ENCODE results near the gene TBL1X. TPM values are rescaled to one million over a fixed set of nuclear protein-coding genes. Genes with fewer than 3 reads are reported as not detected.

TBL1X gene
- total RNA-seq, 1 donor from 2014 or later, result 20.0 TPM

DNA sequence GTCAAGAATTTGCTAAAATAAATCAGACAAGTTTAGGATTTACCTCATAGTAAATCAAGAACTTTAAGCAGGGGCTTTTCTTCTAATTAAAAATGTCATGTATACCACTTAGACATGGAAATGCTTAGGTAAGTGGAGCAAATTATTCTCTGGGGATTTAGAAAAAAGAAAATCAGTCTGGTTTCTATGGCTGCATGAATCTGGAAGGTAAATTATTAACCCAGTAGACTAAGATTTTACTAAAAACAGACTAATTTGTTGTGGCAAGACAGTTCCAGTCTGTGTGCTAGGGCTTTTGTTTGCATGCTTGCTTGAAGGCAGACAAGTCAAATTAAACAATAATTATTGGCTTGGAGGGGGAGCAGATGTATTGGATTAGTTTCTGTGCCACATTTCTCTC is 140.6 kb downstream of the TBL1X start:
- Mint-ChIP-seq H3K27me3 (no peaks in the 10 kb centered on the region), H3K4me3 (no peak overlapping the region), H3K4me1 (peaks cover 1% of the 10 kb centered on the region), H3K9me3 (no peaks in the 10 kb centered on the region), H3K36me3 (ENCODE audit: low read depth) (peaks cover 6% of the 10 kb centered on the region), H3K27ac (no peak overlapping the region)
- DNase-seq, result no peak
- intact Hi-C loops (cut with micrococcal nuclease), result no loop called here

DNA sequence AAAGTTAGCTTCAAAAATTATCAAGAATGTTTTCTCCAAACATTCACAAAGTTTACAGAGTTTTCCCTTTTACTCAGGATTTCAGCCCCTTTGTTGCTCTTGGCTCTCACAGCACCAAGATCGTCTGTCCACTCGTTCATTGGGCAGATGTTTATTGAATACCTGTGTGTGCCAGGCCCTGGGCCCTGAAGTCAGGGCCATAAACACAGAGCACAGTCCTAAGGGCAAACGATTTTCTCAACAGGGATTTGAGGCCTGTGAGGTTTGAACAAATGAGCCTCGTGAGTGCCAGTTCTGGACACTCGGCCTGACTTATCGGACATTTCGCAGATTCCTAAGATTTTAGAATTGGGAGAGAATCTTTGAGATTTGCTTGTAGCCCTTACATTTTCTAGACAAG is 142.1 kb downstream of the TBL1X start:
- no peak overlapping the region for H3K27ac Mint-ChIP-seq
- H3K9me3 Mint-ChIP-seq, result no peaks in the 10 kb centered on the region
- peaks cover 6% of the 10 kb centered on the region for H3K36me3 Mint-ChIP-seq (ENCODE audit: low read depth)
- DNase-seq, result no peak
- H3K27me3 Mint-ChIP-seq, result no peaks in the 10 kb centered on the region
- H3K4me1 Mint-ChIP-seq, result peaks cover 3% of the 10 kb centered on the region
- no peak overlapping the region for H3K4me3 Mint-ChIP-seq
- intact Hi-C loops (cut with micrococcal nuclease), result no loop called here

DNA sequence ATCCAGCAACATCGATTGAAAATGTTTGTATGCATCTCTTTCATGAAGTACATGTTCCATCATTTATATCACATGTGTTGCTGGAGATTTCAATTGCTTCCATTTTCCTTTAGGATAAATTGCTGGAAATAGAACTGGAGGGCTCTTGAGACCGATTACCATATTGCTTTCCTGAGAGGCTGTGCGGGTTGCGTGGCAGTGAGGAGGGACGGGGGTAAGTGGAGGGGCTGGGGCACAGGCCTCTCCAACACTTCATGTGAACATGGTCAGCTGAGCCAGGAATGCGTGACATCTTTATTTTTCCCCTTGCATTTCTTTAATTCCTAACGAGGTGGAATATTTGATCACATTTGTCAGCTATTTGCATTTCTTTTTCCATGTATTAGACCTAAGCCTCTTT is 144.6 kb downstream of the TBL1X start:
- DNase-seq, result no peak
- intact Hi-C loops (cut with micrococcal nuclease), result no loop called here
- no peaks in the 10 kb centered on the region for H3K27me3 Mint-ChIP-seq
- peaks cover 3% of the 10 kb centered on the region for H3K4me1 Mint-ChIP-seq
- no peaks in the 10 kb centered on the region for H3K9me3 Mint-ChIP-seq
- no peak overlapping the region for H3K27ac Mint-ChIP-seq
- H3K4me3 Mint-ChIP-seq, result no peak overlapping the region
- H3K36me3 Mint-ChIP-seq (ENCODE audit: low read depth), result peaks cover 1% of the 10 kb centered on the region

DNA sequence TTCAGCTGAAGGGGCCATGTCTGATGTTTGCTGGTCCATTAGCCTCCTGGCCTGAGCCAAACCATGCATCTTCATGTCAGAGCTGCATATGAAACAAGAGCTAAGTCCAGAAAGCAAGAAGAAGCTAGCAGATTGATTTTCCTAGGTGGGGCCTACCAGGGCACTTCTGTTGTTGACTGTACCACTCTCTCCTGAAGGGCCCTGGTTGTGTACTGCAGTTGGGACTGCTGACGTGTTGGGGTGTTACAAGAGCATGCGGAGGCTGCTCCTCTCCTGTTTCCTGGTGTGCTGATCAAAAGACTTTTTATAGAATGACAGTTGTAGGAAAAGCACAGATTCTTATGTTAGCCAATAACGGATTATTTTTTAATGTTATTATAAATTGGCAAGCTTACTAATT is 145.1 kb downstream of the TBL1X start:
- H3K27ac Mint-ChIP-seq, result no peak overlapping the region
- intact Hi-C loops (cut with micrococcal nuclease), result no loop called here
- no peak for DNase-seq
- peaks cover 1% of the 10 kb centered on the region for H3K36me3 Mint-ChIP-seq (ENCODE audit: low read depth)
- no peaks in the 10 kb centered on the region for H3K9me3 Mint-ChIP-seq
- no peaks in the 10 kb centered on the region for H3K27me3 Mint-ChIP-seq
- H3K4me1 Mint-ChIP-seq, result peaks cover 3% of the 10 kb centered on the region
- H3K4me3 Mint-ChIP-seq, result no peak overlapping the region

DNA sequence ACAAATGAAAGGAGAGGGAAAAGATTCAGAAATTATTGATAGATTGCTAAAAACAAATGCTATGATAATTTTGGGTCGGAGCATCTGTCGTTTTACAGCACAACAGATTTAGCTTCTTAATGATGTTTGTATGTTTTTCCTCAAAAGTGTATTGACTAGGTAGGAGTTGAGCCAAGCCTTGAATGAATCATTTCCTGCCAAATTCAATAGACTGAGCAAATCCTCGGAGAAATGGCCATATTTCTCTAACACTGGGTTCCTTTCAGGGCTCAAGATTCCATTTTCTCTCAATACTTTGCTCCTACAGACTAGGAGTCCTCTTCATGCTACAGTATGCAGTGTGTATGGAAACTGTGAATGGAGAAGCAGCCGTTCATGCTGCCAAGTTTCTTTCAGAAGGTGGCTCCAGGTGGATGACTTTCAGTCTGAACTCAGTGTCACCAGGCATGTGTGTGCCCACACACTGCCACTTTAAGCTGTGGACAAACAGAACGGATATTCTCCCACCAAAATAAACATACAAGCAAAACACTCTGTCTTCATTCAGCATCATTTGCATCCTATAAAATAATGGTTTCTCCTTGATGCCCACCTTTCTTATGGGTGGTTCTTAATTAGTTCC is 146.0 kb downstream of the TBL1X start:
- peaks cover 1% of the 10 kb centered on the region for H3K36me3 Mint-ChIP-seq (ENCODE audit: low read depth)
- H3K27me3 Mint-ChIP-seq, result no peaks in the 10 kb centered on the region
- no peaks in the 10 kb centered on the region for H3K9me3 Mint-ChIP-seq
- H3K4me3 Mint-ChIP-seq, result no peak overlapping the region
- DNase-seq, result no peak
- intact Hi-C loops (cut with micrococcal nuclease), result no loop called here
- H3K27ac Mint-ChIP-seq, result no peak overlapping the region
- H3K4me1 Mint-ChIP-seq, result peaks cover 3% of the 10 kb centered on the region

DNA sequence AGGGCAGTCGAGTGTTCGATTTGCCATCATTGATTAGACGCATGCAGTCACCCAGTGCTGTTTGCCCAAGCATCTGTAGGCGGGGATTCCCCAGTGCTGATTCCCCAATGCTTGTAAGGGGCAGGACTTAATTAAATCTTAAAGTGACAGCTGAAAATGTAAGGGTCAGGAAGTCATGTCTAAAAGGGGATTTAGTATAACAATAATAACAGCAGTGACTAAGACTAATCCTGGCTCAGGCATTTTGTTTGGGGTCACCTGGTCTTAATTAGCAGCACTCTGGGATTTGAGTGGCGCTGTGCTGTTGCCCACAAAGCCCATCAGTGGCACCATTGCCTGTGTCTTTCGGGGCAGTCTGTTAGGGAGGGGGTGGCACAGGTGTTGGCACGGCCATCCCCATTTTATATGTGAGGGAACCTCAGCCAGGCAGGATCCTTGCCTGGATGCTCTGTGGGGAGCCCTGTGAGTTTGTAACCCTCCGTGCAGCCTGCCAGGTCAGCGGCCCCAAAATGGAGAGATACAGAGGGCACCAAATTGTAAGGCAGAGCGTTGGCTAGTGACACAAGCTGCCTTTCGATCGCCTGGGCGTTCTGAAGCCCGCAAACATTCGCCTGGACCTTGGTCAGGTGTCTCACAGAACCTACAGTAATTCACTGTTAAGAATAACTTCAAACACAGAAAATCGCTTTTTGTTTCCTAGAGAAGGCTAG is 146.7 kb downstream of the TBL1X start:
- no peaks in the 10 kb centered on the region for H3K27me3 Mint-ChIP-seq
- H3K36me3 Mint-ChIP-seq (ENCODE audit: low read depth), result peaks cover 1% of the 10 kb centered on the region
- intact Hi-C loops (cut with micrococcal nuclease), result no loop called here
- H3K4me3 Mint-ChIP-seq, result no peak overlapping the region
- peaks cover 3% of the 10 kb centered on the region for H3K4me1 Mint-ChIP-seq
- no peaks in the 10 kb centered on the region for H3K9me3 Mint-ChIP-seq
- DNase-seq, result no peak
- H3K27ac Mint-ChIP-seq, result no peak overlapping the region

DNA sequence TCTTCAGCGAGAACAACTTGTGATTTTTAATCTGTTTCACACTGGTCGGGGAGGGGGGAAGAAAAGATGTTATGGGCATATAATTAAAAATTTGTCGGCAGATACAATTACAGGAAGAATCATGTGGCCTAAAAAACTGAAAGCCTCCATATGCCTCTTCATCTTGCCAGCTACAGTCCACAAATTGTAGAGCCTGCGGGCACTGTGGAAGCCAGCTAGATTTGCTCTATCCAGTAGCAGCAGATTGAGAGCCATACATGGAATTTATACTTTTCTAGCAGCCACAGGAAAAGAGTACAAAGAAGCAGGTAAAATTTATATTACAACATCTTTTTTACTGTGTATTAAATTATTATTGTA is 147.3 kb downstream of the TBL1X start:
- DNase-seq, result no peak
- H3K9me3 Mint-ChIP-seq, result no peaks in the 10 kb centered on the region
- intact Hi-C loops (cut with micrococcal nuclease), result no loop called here
- H3K36me3 Mint-ChIP-seq (ENCODE audit: low read depth), result peaks cover 1% of the 10 kb centered on the region
- H3K27me3 Mint-ChIP-seq, result no peaks in the 10 kb centered on the region
- no peak overlapping the region for H3K27ac Mint-ChIP-seq
- no peak overlapping the region for H3K4me3 Mint-ChIP-seq
- H3K4me1 Mint-ChIP-seq, result peaks cover 3% of the 10 kb centered on the region

DNA sequence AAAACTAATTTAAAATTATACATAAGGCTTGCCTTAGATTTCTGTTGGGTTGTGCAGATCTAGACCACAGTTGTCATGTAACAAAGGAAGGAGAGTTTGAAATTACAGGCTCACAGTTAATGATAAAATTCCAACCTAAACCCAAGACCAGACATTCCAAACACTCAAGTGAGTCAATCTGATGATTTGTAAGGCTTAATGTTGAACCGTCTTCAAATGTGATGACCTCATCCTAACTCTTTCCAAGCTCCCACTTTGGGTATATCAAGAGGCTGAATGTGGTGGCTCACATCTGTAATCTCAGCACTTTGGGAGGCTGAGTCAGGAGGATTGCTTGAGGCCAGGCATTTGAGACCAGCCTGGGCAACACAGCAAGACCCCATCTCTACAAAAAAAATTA is 149.2 kb downstream of the TBL1X start:
- H3K4me1 Mint-ChIP-seq, result peaks cover 3% of the 10 kb centered on the region
- no peak for DNase-seq
- H3K4me3 Mint-ChIP-seq, result no peak overlapping the region
- peaks cover 5% of the 10 kb centered on the region for H3K36me3 Mint-ChIP-seq (ENCODE audit: low read depth)
- no peaks in the 10 kb centered on the region for H3K27me3 Mint-ChIP-seq
- H3K9me3 Mint-ChIP-seq, result no peaks in the 10 kb centered on the region
- intact Hi-C loops (cut with micrococcal nuclease), result no loop called here
- H3K27ac Mint-ChIP-seq, result no peak overlapping the region

DNA sequence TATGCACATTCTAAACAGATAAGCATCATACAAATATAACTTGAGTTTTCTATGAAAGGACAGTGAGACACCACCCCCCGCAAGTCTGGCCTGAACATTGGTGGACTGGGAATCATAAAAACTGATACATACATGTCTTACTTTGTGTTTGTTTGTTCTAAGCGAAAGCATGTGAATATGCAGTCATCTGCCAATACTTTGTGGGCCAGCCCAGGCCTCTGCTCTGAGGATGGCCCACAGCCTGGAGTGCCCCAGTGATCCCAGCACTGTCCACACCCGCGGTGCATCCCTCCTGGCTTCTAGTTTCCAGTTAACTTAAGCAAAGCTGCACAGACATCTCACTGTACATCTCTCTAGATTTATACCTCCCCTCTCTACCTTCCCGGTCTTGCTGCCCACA is 154.3 kb downstream of the TBL1X start:
- H3K4me1 Mint-ChIP-seq, result peaks cover 11% of the 10 kb centered on the region
- H3K4me3 Mint-ChIP-seq, result no peak overlapping the region
- DNase-seq, result no peak
- H3K27ac Mint-ChIP-seq, result no peak overlapping the region
- H3K9me3 Mint-ChIP-seq, result no peaks in the 10 kb centered on the region
- no peaks in the 10 kb centered on the region for H3K27me3 Mint-ChIP-seq
- peaks cover 12% of the 10 kb centered on the region for H3K36me3 Mint-ChIP-seq (ENCODE audit: low read depth)
- intact Hi-C loops (cut with micrococcal nuclease), result no loop called here

DNA sequence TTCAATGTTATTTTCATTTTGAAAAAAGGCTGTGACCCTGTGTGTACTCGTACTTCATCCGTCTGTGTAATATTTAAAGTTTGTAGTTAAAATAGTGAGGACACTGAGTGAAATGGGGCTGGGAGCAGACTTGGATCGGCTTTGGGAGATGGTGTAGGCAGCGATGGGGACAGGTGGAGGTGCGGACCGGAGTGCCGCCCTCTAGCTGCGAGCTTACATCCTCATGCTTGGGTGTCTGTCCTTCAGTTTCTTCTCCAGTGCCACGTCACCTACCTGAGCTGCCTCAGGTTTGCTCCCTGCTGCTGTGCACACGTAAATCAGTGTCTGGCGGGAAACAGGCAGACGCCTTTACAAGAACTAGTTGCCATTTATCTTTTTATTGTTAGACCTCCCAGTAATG is 154.7 kb downstream of the TBL1X start:
- Mint-ChIP-seq H3K9me3 (no peaks in the 10 kb centered on the region), H3K36me3 (ENCODE audit: low read depth) (peaks cover 12% of the 10 kb centered on the region), H3K4me3 (no peak overlapping the region), H3K27me3 (no peaks in the 10 kb centered on the region), H3K27ac (no peak overlapping the region), H3K4me1 (peaks cover 14% of the 10 kb centered on the region)
- intact Hi-C loops (cut with micrococcal nuclease), result no loop called here
- DNase-seq, result no peak

DNA sequence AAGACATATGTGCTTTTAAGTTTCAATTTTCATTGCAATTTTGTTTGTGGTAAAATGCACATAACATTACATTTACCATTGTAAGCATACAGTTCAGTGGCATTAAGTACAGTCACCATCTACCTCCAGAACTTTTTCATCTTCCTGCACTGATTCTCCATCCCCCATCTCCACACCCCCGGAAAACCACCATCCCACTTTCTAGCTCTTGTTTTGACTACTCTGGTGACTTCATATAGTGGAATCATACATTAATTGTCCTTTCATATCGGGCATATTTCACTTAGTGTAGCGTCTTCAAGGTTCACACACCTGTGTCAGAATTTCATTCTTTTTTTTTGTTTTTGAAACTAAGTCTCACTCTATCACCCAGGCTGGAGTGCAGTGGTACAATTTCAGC is 157.3 kb downstream of the TBL1X start:
- no peak for DNase-seq
- Mint-ChIP-seq H3K4me1 (peaks cover 14% of the 10 kb centered on the region), H3K27me3 (no peaks in the 10 kb centered on the region), H3K4me3 (no peak overlapping the region), H3K27ac (no peak overlapping the region), H3K9me3 (no peaks in the 10 kb centered on the region), H3K36me3 (ENCODE audit: low read depth) (peaks cover 12% of the 10 kb centered on the region)
- intact Hi-C loops (cut with micrococcal nuclease), result no loop called here

DNA sequence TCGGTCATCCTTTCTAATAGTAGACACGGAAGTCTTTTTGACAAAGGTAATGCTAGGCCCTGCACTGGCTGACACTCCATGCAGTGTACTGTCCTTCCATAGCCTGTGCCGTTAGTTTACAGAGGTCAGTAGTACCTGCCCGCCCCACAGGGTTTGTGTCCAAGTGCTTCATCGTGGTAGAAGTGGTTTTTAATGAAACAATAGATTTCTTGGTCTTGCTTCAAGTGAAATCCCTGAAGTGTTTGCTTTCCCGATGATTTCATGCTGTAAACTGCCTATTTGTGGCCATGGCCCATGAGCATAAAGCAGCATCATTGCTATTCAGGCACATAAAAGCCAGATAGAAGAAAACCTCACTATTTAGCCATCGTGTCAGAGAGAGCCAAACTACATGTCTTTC is 161.5 kb downstream of the TBL1X start:
- Mint-ChIP-seq H3K4me3 (no peak overlapping the region), H3K9me3 (no peaks in the 10 kb centered on the region), H3K27me3 (no peaks in the 10 kb centered on the region), H3K36me3 (ENCODE audit: low read depth) (peaks cover 4% of the 10 kb centered on the region), H3K4me1 (peaks cover 11% of the 10 kb centered on the region), H3K27ac (no peak overlapping the region)
- intact Hi-C loops (cut with micrococcal nuclease), result no loop called here
- DNase-seq, result no peak

DNA sequence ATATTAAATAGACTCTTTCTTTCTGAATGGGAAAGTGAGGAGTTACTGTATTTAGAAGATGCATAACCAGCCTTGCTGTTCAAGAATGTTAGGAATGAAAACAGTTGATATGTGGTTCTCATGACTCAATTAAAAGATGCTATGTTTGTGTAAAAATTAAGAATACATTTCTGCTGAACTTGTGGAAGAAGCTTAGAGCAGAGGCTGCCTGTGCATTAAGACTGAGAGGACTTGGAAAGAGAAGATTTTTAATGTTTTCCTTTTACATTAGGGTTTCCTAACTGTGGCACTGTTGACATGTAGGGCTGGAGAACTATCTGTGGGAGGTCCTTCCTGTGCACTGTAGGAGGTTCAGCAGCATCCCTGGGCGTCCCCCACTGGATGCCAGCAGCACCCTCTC is 163.1 kb downstream of the TBL1X start:
- Mint-ChIP-seq H3K36me3 (ENCODE audit: low read depth) (no peaks in the 10 kb centered on the region), H3K27ac (no peak overlapping the region), H3K9me3 (no peaks in the 10 kb centered on the region), H3K4me1 (peaks cover 6% of the 10 kb centered on the region), H3K4me3 (no peak overlapping the region), H3K27me3 (no peaks in the 10 kb centered on the region)
- intact Hi-C loops (cut with micrococcal nuclease), result no loop called here
- DNase-seq, result no peak

DNA sequence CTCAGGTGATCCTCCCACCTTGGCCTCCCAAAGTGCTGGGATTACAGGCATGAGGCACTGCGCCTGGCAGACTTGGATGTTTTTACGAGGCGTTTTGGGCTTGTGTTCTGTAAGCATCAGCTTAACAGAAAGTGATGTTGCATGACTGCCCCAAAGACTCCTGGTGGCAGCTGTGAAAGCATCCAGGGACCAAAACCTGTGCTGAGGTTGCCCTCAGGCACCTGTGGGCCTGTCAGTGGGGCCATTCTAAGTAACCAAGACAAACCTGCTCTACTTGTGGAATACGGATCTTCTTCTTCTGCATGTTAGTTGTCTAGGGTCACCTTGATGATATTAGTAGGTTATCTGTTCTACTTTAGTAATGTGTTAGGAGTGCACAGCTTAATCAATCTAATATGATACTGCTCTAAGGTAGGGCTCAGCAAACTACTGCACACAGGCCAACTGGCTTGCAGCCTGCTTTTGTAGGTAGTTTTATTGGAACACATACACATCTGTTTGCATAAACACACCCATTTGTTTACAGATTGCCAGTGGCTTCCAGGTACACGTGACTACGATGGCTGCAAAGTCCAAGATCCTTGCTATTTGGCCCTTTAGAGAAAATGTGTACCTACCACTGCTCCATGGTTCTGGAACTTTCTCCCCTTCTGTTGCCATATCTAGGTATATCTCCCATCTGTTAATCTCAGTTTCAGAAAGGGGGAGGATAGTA is 164.1 kb downstream of the TBL1X start:
- Mint-ChIP-seq H3K4me1 (peaks cover 4% of the 10 kb centered on the region), H3K27ac (no peak overlapping the region), H3K4me3 (no peak overlapping the region), H3K36me3 (ENCODE audit: low read depth) (no peaks in the 10 kb centered on the region), H3K27me3 (no peaks in the 10 kb centered on the region), H3K9me3 (no peaks in the 10 kb centered on the region)
- no peak for DNase-seq
- intact Hi-C loops (cut with micrococcal nuclease), result no loop called here
